GM19372 (cell line): ENCODE data around the gene ADGRG7.
"Not testable (repeated sequence)": the region's sequence is repeated elsewhere in the genome, so short reads cannot be mapped to it uniquely, and the experiment has no call there.

Source experiments
- ATAC-seq: cut with Tn5 transposase; IDR thresholded peaks from one replicate; pipeline ENCODE4 v1.9.1; 2021; ENCODE audit warnings: mild to moderate bottlenecking, low read depth, moderate library complexity; ENCODE audit not compliant: unreplicated experiment

The ADGRG7 gene

DNA sequence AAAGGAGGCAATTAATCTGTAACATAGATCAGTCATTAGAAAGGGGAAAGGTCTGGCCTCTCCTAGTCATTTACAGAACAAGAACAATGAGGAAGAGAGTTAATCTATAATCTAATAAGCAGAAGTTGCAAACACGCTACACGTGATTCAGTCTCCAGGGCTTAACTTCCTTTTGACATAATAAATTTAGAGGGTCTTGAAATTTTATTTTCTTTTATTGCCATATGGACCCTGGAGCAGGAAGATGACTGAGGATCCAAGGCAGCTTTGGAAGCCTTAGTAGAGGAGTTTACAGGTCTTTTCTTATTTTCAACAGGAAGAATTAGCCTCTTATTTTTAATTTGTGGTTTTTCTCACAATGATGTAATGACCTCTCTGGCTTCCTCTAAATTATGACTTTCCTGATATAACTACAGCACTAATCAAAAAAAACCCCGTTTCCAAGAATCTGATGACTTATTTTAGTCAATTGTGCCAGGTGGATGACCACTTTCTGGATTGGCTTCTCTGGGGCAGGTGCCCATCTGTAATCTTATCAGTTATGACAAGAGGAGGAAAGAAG is 32.2 kb downstream of the ADGRG7 start:
- ATAC-seq = peak; percentile 78

DNA sequence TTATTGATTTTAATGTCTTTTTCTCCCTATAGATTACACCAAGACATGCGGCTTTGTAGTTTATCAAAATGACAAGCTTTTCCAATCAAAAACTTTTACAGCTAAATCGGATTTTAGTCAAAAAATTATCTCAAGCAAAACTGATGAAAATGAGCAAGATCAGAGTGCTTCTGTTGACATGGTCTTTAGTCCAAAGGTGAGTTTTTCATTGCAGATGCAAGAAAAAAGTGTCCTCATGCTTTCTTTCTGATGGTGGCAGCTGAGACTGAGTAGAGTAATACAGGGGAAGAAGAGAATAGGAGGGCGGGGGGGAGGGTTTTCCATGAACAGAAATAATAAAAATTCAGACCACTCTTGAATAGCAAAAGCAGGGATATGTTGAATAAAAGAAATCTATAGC is 36.5 kb downstream of the ADGRG7 start:
- ATAC-seq = no peak

DNA sequence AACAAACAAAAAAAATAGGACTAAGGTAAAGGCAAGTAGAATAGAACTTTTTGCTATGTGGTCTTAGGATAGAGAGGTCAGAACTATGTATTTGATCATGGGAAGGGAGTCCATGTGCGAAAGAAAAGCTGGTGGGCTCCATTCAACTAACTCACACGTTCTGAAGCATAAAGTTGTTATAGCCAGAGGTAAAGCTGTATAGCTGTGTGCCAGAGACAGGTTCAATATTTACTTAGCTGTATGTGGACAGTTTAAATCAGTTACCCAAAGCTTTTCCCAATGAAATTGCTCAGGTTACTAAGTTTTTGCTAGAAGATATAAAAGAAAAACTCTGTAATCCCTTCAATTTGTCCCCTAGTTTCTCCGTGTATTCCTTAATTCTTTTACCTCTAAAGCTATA is 37.8 kb downstream of the ADGRG7 start:
- ATAC-seq = no peak

DNA sequence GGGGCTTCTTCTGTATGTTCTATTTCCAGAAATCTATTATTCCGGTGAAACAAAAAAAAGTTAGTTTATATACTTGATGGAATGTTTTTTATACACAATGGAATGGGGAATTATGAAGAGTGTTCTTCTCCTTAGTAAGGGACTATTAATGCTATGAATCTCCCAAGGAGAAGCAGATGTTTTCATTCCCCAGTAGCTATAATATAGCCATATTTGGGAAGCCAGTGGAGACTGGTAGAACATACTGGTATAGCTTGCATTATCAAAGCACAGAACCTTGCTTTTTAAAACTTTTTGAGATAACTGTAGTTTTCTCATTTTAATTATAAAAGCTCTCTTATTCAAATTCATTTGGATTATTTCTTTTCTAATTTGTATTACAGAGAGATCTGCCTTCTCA is 38.3 kb downstream of the ADGRG7 start:
- no peak for ATAC-seq

DNA sequence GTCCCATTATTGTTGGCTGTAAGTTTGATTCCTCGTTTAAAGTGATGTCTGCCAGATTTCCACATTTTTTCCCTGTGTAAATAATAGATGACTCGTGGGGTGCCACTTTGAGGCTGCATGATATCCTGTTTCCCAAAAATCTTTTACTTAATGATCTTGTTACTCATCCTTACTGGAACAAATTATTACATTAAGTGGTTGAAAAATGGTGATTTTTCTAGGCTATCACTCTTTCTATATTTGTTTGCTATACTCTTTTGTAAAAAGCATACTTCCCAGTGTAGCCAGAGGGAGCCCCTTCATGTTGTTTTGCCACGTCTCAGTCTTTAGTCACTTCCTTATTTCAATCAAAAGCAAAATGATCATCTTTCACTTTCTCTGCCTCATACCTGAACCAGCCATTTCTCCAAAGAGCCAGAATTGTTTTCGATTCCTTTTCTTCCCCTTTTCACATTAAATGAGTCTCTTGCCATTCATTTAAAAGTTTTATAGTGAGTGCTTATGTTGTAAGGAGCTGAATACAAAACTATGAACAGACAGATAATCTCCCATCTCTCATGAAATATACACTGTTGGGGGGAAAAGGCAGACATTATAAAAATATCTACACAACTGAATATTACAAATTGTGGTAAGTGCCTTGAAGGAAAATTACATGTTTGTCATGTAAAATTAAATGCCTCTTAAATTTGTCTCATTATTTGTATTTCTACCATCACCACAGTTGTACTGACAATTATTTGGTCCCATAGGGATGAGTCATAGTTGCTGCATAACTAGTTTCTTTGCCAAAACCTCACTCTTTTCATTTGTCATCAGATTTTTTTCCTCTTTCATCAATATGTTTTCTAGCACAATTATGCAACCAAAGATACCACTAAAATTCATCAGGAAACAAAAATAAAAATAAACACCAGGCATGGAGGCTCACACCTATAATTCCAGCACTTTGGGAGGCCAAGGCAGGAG is 41.5 kb downstream of the ADGRG7 start:
- peak; percentile 99 for ATAC-seq

DNA sequence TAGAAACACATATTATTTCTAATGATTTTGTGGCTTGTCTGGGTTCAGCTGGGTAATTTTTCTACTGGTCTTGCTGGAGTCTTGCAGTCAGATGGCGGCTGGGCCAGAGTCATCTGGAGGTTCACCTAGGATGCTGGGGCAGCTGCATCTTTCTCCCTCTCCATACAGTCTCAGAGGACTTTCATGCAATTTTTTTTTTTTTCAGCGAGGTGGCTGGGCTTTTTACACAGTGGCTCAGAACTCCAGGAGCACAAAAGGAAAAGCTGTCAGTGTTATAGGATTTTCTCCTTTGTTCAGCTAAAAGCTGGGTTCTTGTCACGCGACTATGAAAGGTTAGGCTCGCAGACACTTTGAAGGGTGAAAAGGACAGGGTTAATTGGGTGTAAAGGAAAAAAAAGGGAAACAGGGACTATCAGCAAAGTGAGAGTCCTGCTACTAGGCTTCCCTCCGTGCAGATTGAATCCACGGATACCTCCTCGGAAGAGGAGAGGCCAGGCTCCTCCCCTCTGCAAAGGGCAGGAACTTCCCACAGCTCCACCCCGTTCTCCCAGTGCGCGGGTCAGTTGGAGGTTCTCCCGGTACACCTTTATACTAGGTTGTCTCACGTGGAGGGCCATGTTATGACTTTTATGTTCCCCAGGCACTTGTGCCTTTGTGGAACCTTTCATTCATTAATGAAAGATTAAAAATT is 44.3 kb downstream of the ADGRG7 start:
- ATAC-seq = no peak

DNA sequence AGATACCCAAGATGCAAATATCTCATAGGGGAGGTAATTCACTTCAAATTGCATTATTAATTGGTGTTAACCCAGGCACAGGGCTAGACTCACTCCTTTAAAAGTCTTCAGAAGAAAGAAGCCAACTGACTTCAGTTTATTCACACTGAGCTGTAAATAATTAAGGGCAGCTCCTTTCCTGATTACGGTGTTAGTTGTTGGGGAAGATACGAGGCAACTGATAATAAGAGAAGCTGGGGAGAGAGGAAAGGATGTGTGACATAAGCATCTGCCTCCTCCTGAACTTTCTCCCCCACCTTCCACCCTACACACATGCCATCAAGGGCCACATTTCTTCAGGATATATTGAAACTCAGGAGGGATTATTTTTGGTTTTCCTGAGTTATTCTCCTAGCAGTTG is 47.5 kb downstream of the ADGRG7 start:
- ATAC-seq = no peak

DNA sequence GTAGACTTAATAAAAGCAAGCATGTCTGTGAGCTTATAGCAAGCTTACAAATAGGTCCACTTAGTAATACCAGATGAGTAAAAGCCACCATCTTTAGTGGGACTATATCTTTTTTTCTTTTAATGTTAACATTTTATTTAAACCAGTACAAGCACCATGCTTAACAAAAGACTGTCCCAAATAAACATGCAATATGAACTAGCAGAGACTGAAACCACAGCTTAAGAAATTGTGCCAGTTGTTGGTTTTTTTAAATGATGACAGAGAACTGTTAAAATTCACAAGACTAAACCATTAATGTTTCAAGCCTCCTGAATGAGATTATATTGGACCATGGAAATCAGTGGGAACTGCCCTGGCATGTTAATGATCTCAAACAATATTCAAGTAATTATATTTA is 51.9 kb downstream of the ADGRG7 start:
- ATAC-seq = not testable (repeated sequence)

DNA sequence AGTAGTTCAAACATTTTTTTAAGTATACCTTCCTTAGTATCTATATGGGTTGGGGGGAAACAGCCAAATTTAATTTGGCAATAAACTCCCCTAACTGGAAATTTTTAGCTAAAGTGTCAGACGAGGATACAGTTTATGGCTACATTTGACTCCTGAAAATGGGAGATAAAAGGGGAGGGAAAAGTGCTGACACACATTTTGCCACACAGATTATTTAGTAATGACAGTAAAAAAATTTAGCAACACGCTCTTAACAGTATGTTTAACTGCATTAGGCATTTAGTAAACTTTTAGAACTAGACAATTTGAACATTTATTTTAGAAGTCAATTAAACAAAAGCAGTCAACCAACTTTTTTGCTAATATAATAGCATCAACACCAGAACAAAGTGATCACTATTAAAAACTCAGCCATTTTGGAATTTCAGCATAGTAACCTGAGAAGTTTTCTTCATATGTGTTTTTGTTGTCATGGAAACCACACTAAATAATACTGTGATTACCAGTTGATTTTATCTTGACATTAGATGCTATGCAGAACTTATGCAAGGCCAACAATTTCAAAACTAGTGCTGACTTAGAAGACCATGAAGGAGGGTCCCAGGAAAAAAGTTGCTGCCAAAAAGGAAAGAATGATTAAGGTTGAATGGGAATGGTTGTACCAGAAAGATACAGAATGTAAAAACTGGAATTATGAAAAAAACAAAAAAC is 52.9 kb downstream of the ADGRG7 start:
- ATAC-seq = no peak

DNA sequence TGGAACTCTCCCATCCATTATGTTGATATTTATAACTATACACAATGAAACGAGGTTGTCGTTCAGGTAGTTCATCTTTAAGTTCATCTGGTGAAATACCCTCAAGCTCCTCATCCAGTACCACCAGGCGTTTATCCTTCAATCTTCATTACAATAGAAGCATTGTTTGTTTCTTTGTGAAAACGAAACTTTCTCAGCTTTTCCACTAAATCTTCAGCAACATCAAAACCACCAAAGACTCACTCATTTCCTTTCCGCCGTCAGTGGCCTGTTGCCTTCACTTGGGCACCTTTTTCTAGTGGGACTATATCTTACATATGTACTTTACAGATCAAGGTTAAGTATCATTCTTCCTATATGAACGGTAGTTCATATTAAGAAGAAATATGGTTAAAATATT is 55.8 kb downstream of the ADGRG7 start:
- no peak for ATAC-seq

DNA sequence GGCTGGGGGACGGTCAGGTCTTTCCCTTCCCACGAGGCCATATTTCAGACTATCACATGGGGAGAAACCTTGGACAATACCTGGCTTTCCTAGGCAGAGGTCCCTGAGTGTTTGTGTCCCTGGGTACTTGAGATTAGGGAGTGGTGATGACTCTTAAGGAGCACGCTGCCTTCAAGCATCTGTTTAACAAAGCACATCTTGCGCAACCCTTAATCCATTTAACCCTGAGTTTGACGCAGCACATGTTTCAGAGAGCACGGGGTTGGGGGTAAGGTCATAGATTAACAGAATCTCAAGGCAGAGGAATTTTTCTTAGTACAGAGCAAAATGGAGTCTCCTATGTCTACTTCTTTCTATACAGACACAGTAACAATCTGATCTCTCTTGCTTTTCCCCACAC is 57.3 kb downstream of the ADGRG7 start:
- ATAC-seq = not testable (repeated sequence)

DNA sequence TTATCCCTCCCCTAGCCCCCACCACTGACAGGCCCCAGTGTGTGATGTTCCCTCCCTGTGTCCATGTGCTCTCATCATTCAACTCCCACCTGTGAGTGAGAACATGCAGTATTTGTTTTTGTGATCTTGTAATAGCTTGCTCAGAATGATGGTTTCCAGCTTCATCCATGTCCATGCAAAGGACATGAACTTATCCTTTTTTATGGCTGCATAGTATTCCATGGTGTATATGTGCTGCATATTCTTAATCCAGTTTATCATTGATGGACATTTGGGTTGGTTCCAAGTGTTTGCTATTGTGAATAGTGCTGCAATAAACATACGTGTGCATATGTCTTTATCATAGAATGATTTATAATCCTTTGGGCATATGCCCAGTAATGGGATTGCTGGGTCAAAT is 57.9 kb downstream of the ADGRG7 start:
- not testable (repeated sequence) for ATAC-seq

DNA sequence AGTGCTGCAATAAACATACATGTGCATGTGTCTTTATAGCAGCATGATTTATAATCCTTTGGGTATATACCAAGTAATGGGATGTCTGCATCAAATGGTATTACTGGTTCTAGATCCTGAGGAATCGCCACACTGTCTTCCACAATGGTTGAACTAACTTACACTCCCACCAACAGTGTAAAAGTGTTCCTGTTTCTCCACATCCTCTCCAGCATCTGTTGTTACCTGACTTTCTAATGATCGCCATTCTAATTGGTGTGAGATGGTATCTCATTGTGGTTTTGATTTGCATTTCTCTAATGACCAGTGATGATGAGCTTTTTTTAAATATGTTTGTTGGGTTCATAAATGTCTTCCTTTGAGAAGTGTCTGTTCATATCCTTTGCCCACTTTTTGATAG is 61.6 kb downstream of the ADGRG7 start:
- not testable (repeated sequence) for ATAC-seq

DNA sequence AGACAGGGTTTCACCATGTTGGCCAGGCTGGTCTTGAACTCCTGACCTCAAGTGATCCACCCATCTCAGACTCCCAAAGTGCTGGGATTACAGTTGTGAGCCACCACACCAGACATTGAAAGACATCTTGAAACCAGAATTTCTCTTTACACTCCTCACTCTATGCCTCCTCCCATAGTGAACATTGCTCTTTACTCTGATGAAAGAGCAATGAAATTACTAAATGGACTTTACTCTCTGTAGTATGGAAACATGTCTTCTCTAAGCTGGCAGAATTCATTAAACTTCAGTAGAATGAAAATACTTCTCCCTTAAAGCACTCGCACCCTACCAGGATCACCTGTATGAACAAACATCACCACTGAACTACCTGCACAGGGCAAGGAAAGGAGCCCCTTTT is 72.1 kb downstream of the ADGRG7 start:
- ATAC-seq = no peak

DNA sequence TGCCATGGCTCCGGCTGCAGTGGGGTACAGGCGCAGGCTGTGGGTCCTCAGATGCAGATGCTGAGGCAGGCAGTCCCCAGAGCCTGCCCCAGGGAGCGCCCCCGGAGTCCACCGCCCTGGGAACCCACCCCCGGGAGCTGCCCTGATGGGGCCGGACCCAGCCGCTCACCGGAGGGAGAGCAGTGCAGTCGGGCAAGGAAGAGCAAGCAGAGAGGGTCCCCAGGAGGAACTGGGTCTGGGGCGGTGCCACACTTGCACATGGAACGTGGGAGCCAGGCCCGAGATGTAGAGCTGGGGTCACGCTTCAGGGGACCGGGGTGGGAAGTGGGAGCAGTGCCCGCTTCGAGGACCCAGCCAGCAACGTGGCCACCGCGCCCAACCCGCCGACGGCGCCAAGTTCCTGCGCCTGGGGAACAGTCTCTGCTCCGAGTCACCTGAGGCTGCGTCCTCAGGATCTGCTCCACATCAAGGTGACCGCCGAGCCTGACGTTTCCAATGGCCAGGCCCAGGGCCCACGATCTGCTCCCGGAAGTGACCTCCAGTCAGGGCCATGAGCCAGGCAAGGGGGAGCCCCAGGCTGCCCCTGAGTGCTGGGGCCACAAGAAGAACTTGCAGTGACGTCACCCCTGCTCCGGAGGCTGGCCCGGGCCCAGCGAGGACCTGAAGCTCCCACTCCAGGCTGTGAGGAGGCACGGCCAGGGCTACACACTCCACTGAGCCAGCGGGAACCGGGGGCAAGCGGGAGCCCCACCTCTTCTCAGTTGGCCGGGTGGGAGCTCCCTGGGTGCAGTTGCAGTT is 72.9 kb downstream of the ADGRG7 start:
- no peak for ATAC-seq

DNA sequence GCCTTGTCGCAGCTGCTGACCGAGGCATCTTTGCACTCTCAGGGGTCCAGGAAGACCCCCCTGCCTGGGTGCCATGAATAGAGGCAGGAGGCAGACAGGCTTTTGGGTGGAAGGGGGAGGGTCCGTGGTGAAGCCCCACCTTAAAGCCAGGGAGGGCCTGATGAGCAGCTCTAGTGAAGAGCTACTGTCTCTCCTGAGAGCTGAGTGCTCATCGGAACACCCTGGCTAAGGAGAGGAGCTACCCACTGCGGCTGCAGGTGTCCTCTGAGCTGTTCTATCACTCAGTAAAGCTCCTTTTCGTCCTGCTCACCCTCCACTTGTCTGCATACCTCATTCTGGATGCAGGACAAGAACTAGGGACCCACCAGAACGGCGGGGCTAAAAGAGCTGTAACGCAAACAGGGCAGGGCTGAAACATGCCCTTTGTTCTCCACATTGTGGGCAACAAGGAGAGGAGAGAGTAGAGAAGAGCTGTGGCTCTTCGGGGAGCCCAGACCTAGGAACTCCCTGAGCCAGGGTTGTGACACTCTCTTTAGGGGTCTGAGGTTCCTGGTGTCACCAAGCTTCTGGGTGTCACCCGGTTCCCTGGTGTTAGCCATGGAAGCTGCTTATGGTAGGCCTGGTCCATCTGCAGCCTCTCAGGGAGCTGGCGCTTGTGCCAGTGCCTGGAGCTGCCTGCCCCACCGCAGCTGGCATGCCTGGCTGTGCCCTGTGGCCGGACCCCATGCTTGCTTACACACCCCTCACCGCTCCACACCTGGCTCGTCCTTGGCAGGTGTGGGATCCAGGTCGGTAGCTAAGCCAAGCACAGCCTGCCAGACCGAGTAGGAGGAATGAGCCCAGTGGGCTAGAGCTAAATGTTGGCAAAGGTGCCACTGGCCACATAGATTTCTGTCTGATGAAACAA is 73.7 kb downstream of the ADGRG7 start:
- no peak for ATAC-seq

DNA sequence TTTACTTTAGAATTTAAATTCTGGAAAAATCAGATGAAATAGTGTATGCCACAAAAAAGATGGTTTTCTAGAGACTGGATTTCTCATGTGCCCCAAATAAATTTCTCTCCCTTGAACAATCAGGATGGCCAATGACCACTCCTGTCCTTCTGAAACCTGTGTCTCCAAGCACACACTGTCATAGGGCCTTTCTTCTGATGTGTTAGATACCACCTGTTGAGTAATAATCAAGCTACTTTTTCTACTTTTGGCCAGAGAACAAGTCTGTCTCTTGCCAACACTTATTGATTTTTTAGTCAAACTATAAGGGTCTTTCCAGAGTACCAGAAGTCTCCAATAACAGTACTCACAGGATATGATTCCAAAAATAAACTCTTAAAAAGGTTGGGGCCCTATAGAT is 83.8 kb downstream of the ADGRG7 start:
- ATAC-seq = no peak

DNA sequence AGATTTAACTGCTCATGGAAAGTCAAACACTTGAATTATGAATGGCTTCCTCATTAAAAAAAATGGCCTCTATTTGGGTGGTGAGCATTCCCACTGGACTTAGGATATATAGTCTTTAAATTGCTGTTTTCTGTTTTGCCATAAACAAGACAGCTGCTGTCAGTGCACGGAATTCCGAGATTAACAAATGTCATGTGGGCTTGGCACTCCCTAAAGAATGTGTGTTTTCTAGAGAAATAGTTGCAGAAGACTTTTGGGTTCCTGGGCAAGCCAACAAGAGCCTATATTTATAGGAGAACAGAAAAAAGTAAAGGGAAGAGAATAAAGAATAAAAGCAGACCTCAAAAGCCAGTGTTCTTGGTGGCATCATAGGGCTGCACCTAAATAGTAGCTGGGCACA is 86.3 kb downstream of the ADGRG7 start:
- ATAC-seq = no peak

DNA sequence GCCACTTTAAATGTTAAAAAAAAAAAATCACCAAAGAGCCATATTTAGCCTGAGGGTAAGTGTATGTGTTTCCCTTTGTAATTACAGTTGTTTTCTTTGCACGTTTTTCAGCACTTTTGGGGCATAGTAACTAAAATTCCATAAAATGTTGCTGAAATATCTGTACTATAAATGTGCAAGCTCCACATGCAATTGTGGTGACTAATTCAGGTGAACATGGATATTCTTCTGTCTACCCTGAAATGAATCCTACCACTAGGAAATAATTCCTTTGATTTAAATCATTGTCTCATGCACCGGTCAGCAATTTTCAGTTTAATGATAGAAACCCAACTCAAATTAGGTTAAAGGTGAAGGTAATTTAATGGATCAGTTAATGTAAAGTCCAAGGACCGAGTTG is 86.8 kb downstream of the ADGRG7 start:
- ATAC-seq = no peak
